T-cell (primary cell): ENCODE data around the gene ELAPOR2. TPM values are rescaled to one million over a fixed set of nuclear protein-coding genes. Genes with fewer than 3 reads are reported as not detected.

Experiments used
- ATAC-seq, 4 experiments: fragments of 200-7000 bp in 3 of 4; fragments of 150-1000 bp in 1 of 4; cut with Tn5 transposase; replicated peaks in 1 of 4; 1 replicate in 3 of 4; 2 replicates in 1 of 4; pipeline ENCODE4 v1.10.0; 2021; ENCODE audit warnings: moderate library complexity in 3 of 4, mild to moderate bottlenecking in 2 of 4, moderate number of reproducible peaks in 1 of 4
- CTCF ChIA-PET, 2 donors: fragments of 300-600 bp; sonication (Branson Sonifier 250); formaldehyde crosslinking; loops; one replicate each; lab custom pipeline; 2022; ENCODE audit warnings: antibody characterized with exemption in 2 of 2; lab: Charles Lee
- POLR2A ChIA-PET, 2 donors: fragments of 300-600 bp; sonication (Branson Sonifier 250); formaldehyde crosslinking; loops; one replicate each; lab custom pipeline; 2022; ENCODE audit warnings: antibody characterized with exemption in 2 of 2; lab: Charles Lee
- DNase-seq, 35 experiments: peaks; one replicate each; pipeline versions ENCODE4 v3.0.0 to v3.0.0-alpha.2; 2013 to 2023
- H3K27ac ChIP-seq: one replicate; pipeline ENCODE4 v1.5.1; 2013; ENCODE audit warnings: low read length
- H3K27me3 ChIP-seq, 2 experiments: replicated peaks in 1 of 2; 1 replicate in 1 of 2; 2 replicates in 1 of 2; pipeline versions ENCODE4 v1.6.1 to v1.7.0; 2013; ENCODE audit warnings: low read length in 1 of 2, mixed read lengths in 1 of 2; ENCODE audit not compliant: control insufficient read depth in 2 of 2, insufficient read depth in 2 of 2; ENCODE audit errors: extremely low read depth in 1 of 2
- H3K36me3 ChIP-seq, 2 donors: 1 replicate in 1 of 2; 2 replicates in 1 of 2; pipeline versions ENCODE4 v1.6.1 to v1.7.0; 2013; ENCODE audit warnings: low read length in 1 of 2; ENCODE audit not compliant: control insufficient read depth in 2 of 2, insufficient read depth in 1 of 2; ENCODE audit errors: extremely low read depth in 1 of 2
- H3K4me1 ChIP-seq, 2 experiments: 1 replicate in 1 of 2; 2 replicates in 1 of 2; pipeline versions ENCODE4 v1.6.1 to v1.7.0; 2013; ENCODE audit warnings: low read length in 2 of 2, mixed read lengths in 1 of 2; ENCODE audit not compliant: insufficient read depth in 2 of 2, control insufficient read depth in 1 of 2; ENCODE audit errors: extremely low read depth in 1 of 2
- H3K4me3 ChIP-seq, 2 donors: 1 replicate in 1 of 2; 2 replicates in 1 of 2; pipeline versions ENCODE4 v1.5.1 to v1.7.0; 2013; ENCODE audit warnings: mild to moderate bottlenecking in 2 of 2, low read length in 1 of 2, moderate library complexity in 1 of 2; ENCODE audit not compliant: control insufficient read depth in 1 of 2; ENCODE audit errors: extremely low read depth in 1 of 2
- H3K9me3 ChIP-seq: 2 replicates; pipeline ENCODE4 v1.7.0; 2013
- H3K27ac Mint-ChIP-seq, 2 donors: one replicate each; pipeline ENCODE4 v1.8.0; 2020 to 2021; ENCODE audit warnings: mild to moderate bottlenecking in 2 of 2, mixed read lengths in 2 of 2
- H3K27me3 Mint-ChIP-seq, 2 donors: one replicate each; pipeline ENCODE4 v1.8.0; 2021 to 2022; ENCODE audit warnings: mixed read lengths in 2 of 2
- H3K36me3 Mint-ChIP-seq: one replicate; pipeline ENCODE4 v1.8.0; 2021; ENCODE audit warnings: mixed read lengths
- H3K4me1 Mint-ChIP-seq, 3 donors: one replicate each; pipeline ENCODE4 v1.8.0; 2020 to 2022; ENCODE audit warnings: mixed read lengths in 3 of 3, mild to moderate bottlenecking in 1 of 3
- H3K4me3 Mint-ChIP-seq, 3 donors: one replicate each; pipeline ENCODE4 v1.8.0; 2020 to 2022; ENCODE audit warnings: mild to moderate bottlenecking in 3 of 3, mixed read lengths in 3 of 3, moderate library complexity in 3 of 3
- H3K9me3 Mint-ChIP-seq, 3 donors: one replicate each; pipeline ENCODE4 v1.8.0; 2020 to 2022; ENCODE audit warnings: mixed read lengths in 3 of 3
- WGBS: methylation state at CpG from one replicate; pipeline ENCODE4 v1.1.5; 2013; ENCODE audit warnings: missing lambda C conversion rate; ENCODE audit not compliant: insufficient coverage; 5-methylcytosine and 5-hydroxymethylcytosine counted together
- total RNA-seq, 35 experiments: library from RNA in 6 of 35; stranded (reverse) in 6 of 35; fragments of 120-200 nt in 1 of 35; gene quantifications; one replicate each; pipeline versions ENCODE4 v1.2.1 to v1.2.4 and lab custom pipeline; 2013 to 2026

ELAPOR2 gene
- total RNA-seq, 5 donors from 2014 or later (not counting 1 experiment from before 2014, with no cell fraction given): 3.8 to 15.9 (median 10.8) TPM

GRCh38 chr7:87067788-87068187 lies 8.3 kb upstream of the ELAPOR2 start:
- Mint-ChIP-seq H3K36me3 (no peaks in the 10 kb centered on the region), H3K4me3 (no peak overlapping the region), H3K27ac (no peak overlapping the region), H3K9me3 (no peaks in the 10 kb centered on the region), H3K27me3 (peaks cover 24 to 28% of the 10 kb centered on the region in 2 donors), H3K4me1 (no peaks in the 10 kb centered on the region)
- CTCF ChIA-PET: no interaction called here
- Histone ChIP-seq H3K4me1 (no peaks in the 10 kb centered on the region), H3K27me3 (no peaks in the 10 kb centered on the region), H3K36me3 (no peaks in the 10 kb centered on the region), H3K9me3 (no peaks in the 10 kb centered on the region), H3K4me3 (no peak overlapping the region), H3K27ac (no peak overlapping the region)
- POLR2A ChIA-PET: no interaction called here
- ATAC-seq (no peak), DNase-seq (no peak)

GRCh38 chr7:87060288-87060537 lies 759 bp upstream of the ELAPOR2 start:
- Histone ChIP-seq H3K4me3 (peak overlapping the region; percentile 52 to 56), H3K27me3 (peaks cover 0 to 8% of the 10 kb centered on the region in 2 experiments), H3K9me3 (no peaks in the 10 kb centered on the region), H3K36me3 (no peaks in the 10 kb centered on the region), H3K27ac (no peak overlapping the region), H3K4me1 (peaks cover 3 to 12% of the 10 kb centered on the region in 2 experiments)
- no CpG with 5 or more reads among the region's 2 CpGs for WGBS
- H3K27me3 Mint-ChIP-seq: peaks cover 0 to 3% of the 10 kb centered on the region in 2 donors
- ChIA-PET POLR2A (interaction anchor here in 1 of 2 donors (0.8 kb wide), 1 partner anchor 88 kb away, joined by 3 read pairs; no protein-coding TSS in a partner anchor), CTCF (interaction anchor here in 1 of 2 donors (2.4 kb wide), 1 partner anchor 81 kb away, joined by 7 read pairs; no protein-coding TSS in a partner anchor)
- peak overlapping the region; percentile 76 to 82 (median 79) for H3K4me3 Mint-ChIP-seq
- DNase-seq (no peak), ATAC-seq (no peak)
- peaks cover 8 to 17% (median 17%) of the 10 kb centered on the region in 3 donors for H3K4me1 Mint-ChIP-seq
- H3K9me3 Mint-ChIP-seq: no peaks in the 10 kb centered on the region
- no peaks in the 10 kb centered on the region for H3K36me3 Mint-ChIP-seq
- H3K27ac Mint-ChIP-seq: peak overlapping the region; percentile 64 to 75

GRCh38 chr7:87058744-87059524 lies 520 bp downstream of the ELAPOR2 start:
- ChIA-PET POLR2A (interaction anchor here in 1 of 2 donors (1.1 kb wide), 1 partner anchor 48 kb away, joined by 3 read pairs; no protein-coding TSS in a partner anchor), CTCF (interaction anchor here in 1 of 2 donors (0.6 to 2.4 kb wide), 6 partner anchors 26 to 178 kb away, joined by 3 to 9 read pairs (median 3); partner anchors contain the start of gene DMTF1)
- peaks cover 8 to 17% (median 17%) of the 10 kb centered on the region in 3 donors for H3K4me1 Mint-ChIP-seq
- Histone ChIP-seq H3K9me3 (no peaks in the 10 kb centered on the region), H3K4me1 (peaks cover 3 to 12% of the 10 kb centered on the region in 2 experiments), H3K27me3 (peaks cover 0 to 8% of the 10 kb centered on the region in 2 experiments), H3K27ac (no peak overlapping the region), H3K36me3 (no peaks in the 10 kb centered on the region), H3K4me3 (peak overlapping the region; percentile 62 to 86)
- no peaks in the 10 kb centered on the region for H3K36me3 Mint-ChIP-seq
- peak; percentile 45 to 59 (median 54) for ATAC-seq
- peak in 24 of 35 experiments; percentile 0 to 41 (median 16) for DNase-seq
- peak overlapping the region; percentile 72 to 78 (median 77) for H3K4me3 Mint-ChIP-seq
- peaks cover 0 to 3% of the 10 kb centered on the region in 2 donors for H3K27me3 Mint-ChIP-seq
- peak overlapping the region in 1 of 2 donors; percentile 60 for H3K27ac Mint-ChIP-seq
- WGBS: 3% methylated on average over 36 of the region's 40 CpGs
- H3K9me3 Mint-ChIP-seq: no peaks in the 10 kb centered on the region

GRCh38 chr7:87057210-87057609 lies 2.2 kb downstream of the ELAPOR2 start:
- no peaks in the 10 kb centered on the region for H3K9me3 ChIP-seq
- H3K27me3 ChIP-seq: peaks cover 0 to 8% of the 10 kb centered on the region in 2 experiments
- H3K4me1 Mint-ChIP-seq: peaks cover 8 to 17% (median 17%) of the 10 kb centered on the region in 3 donors
- CTCF ChIA-PET: interaction anchor here (0.6 to 1.4 kb wide), 5 partner anchors 60 to 179 kb away, joined by 3 to 4 read pairs (median 3); no protein-coding TSS in a partner anchor
- H3K4me1 ChIP-seq: peaks cover 3 to 12% of the 10 kb centered on the region in 2 experiments
- H3K36me3 Mint-ChIP-seq: no peaks in the 10 kb centered on the region
- H3K36me3 ChIP-seq: no peaks in the 10 kb centered on the region
- H3K9me3 Mint-ChIP-seq: no peaks in the 10 kb centered on the region
- no peak overlapping the region for H3K4me3 Mint-ChIP-seq
- no CpG with 5 or more reads among the region's 2 CpGs for WGBS
- no peak for ATAC-seq
- H3K27me3 Mint-ChIP-seq: peaks cover 0 to 3% of the 10 kb centered on the region in 2 donors
- no peak overlapping the region for H3K27ac ChIP-seq
- no peak overlapping the region for H3K27ac Mint-ChIP-seq
- no peak for DNase-seq
- H3K4me3 ChIP-seq: no peak overlapping the region
- POLR2A ChIA-PET: interaction anchor here in 1 of 2 donors (0.5 kb wide), 1 partner anchor 9 kb away, joined by 4 read pairs; no protein-coding TSS in a partner anchor

GRCh38 chr7:87056346-87056745 lies 3.1 kb downstream of the ELAPOR2 start:
- Mint-ChIP-seq H3K27ac (no peak overlapping the region), H3K27me3 (peaks cover 0 to 3% of the 10 kb centered on the region in 2 donors), H3K9me3 (peaks cover 0 to 3% (median 1%) of the 10 kb centered on the region in 3 donors), H3K4me1 (peaks cover 8 to 17% (median 17%) of the 10 kb centered on the region in 3 donors), H3K4me3 (no peak overlapping the region), H3K36me3 (peaks cover 3% of the 10 kb centered on the region)
- Histone ChIP-seq H3K27me3 (peaks cover 0 to 8% of the 10 kb centered on the region in 2 experiments), H3K36me3 (no peaks in the 10 kb centered on the region), H3K9me3 (no peaks in the 10 kb centered on the region), H3K4me3 (no peak overlapping the region), H3K4me1 (peaks cover 3 to 12% of the 10 kb centered on the region in 2 experiments), H3K27ac (no peak overlapping the region)
- CTCF ChIA-PET: interaction anchor here in 1 of 2 donors (0.6 to 1.2 kb wide), 2 partner anchors 161 to 1171 kb away, joined by 3 read pairs; no protein-coding TSS in a partner anchor
- POLR2A ChIA-PET: no interaction called here
- ATAC-seq (no peak), DNase-seq (no peak)
- WGBS: no CpG with 5 or more reads among the region's 3 CpGs

- Histone ChIP-seq H3K27ac (no peak overlapping the region), H3K9me3 (no peaks in the 10 kb centered on the region), H3K4me1 (no peaks in the 10 kb centered on the region), H3K27me3 (no peaks in the 10 kb centered on the region), H3K36me3 (no peaks in the 10 kb centered on the region), H3K4me3 (no peak overlapping the region)
- Mint-ChIP-seq H3K27ac (no peak overlapping the region), H3K9me3 (peaks cover 0 to 3% (median 1%) of the 10 kb centered on the region in 3 donors), H3K4me3 (no peak overlapping the region), H3K36me3 (peaks cover 3% of the 10 kb centered on the region), H3K27me3 (no peaks in the 10 kb centered on the region), H3K4me1 (no peaks in the 10 kb centered on the region)
- DNase-seq (no peak), ATAC-seq (no peak)
- ChIA-PET POLR2A (no interaction called here), CTCF (no interaction called here)
- WGBS: no CpG with 5 or more reads among the region's 1 CpG
Observed at GRCh38 chr7:87048839-87049238, 10.6 kb downstream of the ELAPOR2 start.
